CD4-positive, alpha-beta T cell treated with Interleukin-15 for 1 hour (primary cell): ENCODE data around the gene PHF8.

Source experiments
- DNase-seq: peaks from one replicate; pipeline ENCODE4 v3.0.0-alpha.2; 2020

PHF8 gene

DNA sequence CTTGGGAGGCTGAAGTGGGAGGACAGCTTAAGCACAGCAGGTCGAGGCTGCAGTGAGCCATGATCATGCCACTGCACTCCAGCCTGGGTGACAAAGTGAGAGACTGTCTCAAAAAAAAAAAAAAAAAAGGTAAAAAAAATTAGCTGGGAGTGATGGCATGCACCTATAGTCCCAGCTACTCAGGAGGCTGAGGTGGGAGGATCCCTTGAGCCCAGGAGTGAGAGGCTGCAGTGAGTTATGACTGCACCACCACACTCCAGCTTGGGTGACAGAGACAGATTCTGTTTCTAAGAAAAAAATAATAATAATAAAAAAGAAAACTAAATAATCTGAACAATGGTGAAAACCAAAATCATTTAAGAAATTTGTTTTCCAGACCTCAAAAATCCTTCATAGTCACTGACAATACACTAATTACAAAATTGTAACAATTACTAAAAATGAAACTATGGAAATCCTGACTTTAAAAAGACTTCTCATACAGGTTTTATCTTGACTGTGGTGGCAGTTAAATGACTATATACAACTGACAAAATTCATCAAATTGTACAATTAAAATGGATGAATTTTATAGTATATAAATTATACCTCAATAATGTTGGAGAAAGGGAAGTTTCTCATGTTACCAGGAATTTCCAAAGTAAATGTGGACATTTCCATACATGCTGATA is 31.3 kb downstream of the PHF8 start:
- DNase-seq: no peak

GRCh38 chrX:54007682-54008081 is 36.6 kb downstream of the PHF8 start:
- DNase-seq: no peak

GRCh38 chrX:53997724-53998123 is 46.5 kb downstream of the PHF8 start:
- DNase-seq: no peak

DNA sequence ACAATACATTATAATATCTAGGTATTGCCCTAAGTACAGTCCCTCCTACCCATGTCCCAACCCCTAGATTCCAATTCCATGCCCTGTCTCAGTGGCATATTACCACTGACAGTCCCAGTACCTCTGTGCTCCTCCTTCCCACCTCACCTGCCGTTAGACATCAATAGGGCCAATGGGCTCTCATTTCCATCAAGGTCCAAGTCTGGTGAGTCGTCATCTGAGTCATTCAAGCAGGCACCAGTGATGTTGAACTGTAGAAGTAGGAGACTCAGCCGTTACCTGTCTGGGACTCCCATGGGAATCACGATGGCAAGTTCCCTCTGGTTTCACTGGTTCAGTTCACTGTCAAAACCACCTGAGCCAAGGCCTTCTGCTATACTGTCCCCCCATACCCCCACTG is 51.7 kb downstream of the PHF8 start:
- no peak for DNase-seq

- no peak for DNase-seq
These were observed 54.1 kb downstream of the PHF8 start for GRCh38 chrX:53990171-53990570.

DNA sequence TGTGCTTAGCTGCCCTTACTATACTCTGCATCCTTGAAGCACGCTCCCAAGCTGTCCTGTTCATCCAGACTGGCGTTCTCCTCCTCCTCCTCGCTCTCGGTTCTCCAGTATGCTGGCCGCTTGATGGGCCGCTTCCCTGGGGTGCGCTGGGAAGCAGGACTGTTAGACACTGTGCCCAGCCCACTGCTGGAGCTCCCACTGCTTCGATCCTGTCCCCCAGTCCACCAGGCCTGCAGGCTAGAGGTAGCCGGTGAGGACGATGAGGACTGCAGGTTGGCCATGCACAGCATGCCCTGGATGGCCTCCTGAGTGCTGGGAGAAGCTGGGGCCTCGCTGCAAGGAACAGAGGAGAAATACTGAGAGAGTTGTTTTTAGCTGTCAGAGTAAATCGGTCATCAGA is 59.4 kb downstream of the PHF8 start:
- no peak for DNase-seq

- DNase-seq: no peak
These were observed 69.7 kb downstream of the PHF8 start for GRCh38 chrX:53974529-53974928.

- DNase-seq: no peak
These were observed 74.7 kb downstream of the PHF8 start for GRCh38 chrX:53969540-53969939.

DNA sequence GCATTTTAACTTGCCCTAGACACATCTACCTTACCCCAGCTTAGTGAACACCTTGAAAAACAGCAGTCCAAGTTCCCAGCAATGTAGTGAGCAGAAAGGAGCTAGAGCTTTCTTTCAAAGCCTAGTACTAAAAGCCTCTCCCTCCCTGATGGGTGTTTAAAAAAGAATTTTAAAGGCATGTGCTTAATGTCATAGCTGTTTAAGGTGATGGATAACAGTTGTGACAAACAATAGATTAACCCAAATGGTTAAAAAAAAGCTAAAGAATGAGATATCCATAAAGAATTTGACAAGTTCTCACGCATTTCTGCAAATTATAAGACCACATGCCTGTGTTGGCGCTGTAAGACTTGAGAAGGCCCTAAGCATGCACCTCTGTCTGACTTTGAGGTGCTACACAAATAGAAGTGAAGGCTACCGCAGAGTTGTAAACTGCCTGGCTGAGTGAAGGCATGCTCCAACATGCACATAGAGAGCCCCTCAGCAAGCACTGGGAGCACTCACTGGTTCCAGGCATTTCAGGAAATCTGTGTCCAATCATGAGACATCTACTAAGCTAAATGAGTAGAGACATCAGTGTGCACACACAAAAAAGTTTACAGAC is 94.0 kb downstream of the PHF8 start:
- no peak for DNase-seq

DNA sequence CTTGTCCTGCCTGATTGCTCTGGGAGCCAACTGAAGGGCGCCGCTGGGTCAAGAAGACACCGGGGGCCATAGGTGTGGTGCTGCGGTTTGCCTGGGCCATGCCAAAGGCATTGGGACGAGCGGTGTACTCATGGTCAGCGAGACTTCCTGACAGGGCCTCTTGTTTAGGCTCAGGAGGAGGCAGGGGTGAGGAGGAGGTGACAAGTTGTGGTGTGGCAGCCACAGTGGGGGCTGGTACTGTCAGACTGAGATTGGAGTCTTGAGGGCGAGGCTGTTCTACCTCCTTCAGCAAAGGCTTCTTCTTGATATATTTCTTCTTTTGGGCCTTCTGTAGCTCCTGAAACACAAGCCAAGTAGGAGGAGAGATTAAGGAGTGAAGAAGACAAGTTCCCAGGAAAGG is 104.1 kb downstream of the PHF8 start:
- no peak for DNase-seq

DNA sequence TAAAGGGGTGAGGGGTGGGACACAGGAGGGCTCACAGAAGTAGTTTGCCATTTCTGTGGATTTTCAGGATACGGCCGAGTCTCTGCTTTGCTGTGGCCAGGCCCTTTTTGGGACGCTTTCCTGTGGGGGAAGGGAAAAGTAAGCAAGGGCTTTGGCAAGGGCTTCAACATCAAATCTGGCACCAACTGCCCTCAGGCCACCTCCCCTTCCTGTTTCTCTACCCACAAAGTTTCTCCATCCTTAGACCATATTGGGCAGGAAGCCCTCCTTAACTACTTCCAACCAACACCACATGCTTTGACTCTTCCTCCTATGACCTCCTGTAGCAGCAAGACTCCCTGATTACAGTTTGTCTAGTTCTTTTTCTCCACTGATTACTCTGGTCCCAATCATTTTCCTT is 105.1 kb downstream of the PHF8 start:
- no peak for DNase-seq

GRCh38 chrX:53930515-53931380 is 113.5 kb downstream of the PHF8 start:
- no peak for DNase-seq

- DNase-seq: no peak
These were observed 118.2 kb downstream of the PHF8 start for GRCh38 chrX:53926030-53926429.

DNA sequence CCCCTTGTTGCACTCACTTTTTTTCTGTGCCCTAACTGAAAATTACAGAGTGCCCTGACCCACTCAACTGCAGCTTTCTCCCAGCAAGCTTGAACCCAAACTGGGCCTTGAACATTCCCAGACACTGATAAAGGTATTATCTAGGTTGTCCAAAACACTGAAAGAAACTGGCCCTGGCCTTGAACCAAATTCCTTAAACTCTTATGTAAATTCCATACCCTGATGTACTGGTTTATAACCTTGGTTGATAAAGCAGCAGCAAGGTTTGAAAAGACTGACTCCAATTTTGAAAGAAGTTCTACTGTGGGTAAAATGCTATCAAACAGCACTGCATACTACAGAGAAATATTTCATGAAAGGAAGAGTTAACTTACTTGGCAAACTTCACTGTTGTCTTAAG is 125.6 kb downstream of the PHF8 start:
- no peak for DNase-seq

- no peak for DNase-seq
These were observed 143.7 kb downstream of the PHF8 start for GRCh38 chrX:53900623-53901022.

DNA sequence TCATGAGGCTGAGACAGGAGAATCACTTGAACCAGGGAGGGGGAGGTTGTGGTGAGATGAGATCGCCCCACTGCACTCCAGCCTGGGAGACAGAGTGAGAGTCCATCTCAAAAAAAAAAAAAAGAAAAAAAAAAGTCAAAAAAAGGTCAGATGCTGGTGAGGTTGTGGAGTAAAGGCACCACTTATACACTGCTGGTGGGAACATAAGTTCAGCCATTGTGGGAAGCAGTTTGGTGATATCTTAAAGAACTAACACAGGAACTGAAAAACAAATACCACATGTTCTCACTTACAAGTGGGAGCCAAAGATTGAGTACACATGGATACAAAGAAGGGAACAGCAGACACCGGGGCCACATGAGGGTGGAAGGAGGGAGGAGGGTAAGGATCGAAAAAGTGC is 149.0 kb downstream of the PHF8 start:
- DNase-seq: no peak
